Esophagus squamous epithelium (tissue), 4 donors: Measurements from ENCODE around the gene SLC9A9.
"Not testable (repeated sequence)": the region's sequence is repeated elsewhere in the genome, so short reads cannot be mapped to it uniquely, and the experiment has no call there.

Source experiments
- CTCF ChIP-seq, 6 experiments: fragments of 450-650 bp in 4 of 6; fragments of 200-600 bp in 2 of 6; sonication (generic) in 2 of 6; IDR thresholded peaks; one replicate each; pipeline ENCODE4 v1.5.1; 2016 to 2019; ENCODE audit warnings: antibody characterized with exemption in 6 of 6, mild to moderate bottlenecking in 4 of 6, moderate library complexity in 4 of 6
- POLR2A ChIP-seq, 4 donors: fragments of 450-650 bp; IDR thresholded peaks; one replicate each; pipeline ENCODE4 v1.6.1; 2017; ENCODE audit warnings: antibody characterized with exemption in 4 of 4, mild to moderate bottlenecking in 4 of 4, moderate library complexity in 3 of 4

- not testable (repeated sequence) for TF ChIP-seq CTCF, POLR2A (IDR thresholded peaks at IDR 0.05)
Measured at GRCh38 chr3:143695333-143695732, 152.9 kb downstream of the SLC9A9 start.
